ENCODE measurements around the gene VAPB.

GRCh38 chr20:58458342-58459057 lies 69.5 kb downstream of the VAPB start:
- TF ChIP-seq ZNF70 (CRISPR knock-in tag; IDR thresholded peaks at IDR 0.05) (no peak), ZFP30 (CRISPR knock-in tag; IDR thresholded peaks at IDR 0.05) (no peak), OSR1 (CRISPR knock-in tag; IDR thresholded peaks at IDR 0.05) (no peak), POU6F1 (CRISPR knock-in tag; IDR thresholded peaks at IDR 0.05; ENCODE audit: borderline replicate concordance, low read depth) (no peak), PATZ1 (CRISPR knock-in tag; IDR thresholded peaks at IDR 0.05; ENCODE audit: borderline replicate concordance) (no peak), CSDC2 (CRISPR knock-in tag; IDR thresholded peaks at IDR 0.05) (no peak), ARNTL (CRISPR knock-in tag; IDR thresholded peaks at IDR 0.05; ENCODE audit: borderline replicate concordance, low read depth) (no peak), TCF4 (CRISPR knock-in tag; IDR thresholded peaks at IDR 0.05; ENCODE audit: borderline replicate concordance) (no peak), CREB5 (CRISPR knock-in tag; IDR thresholded peaks at IDR 0.05; ENCODE audit: low read depth) (no peak), BACH2 (CRISPR knock-in tag; IDR thresholded peaks at IDR 0.05; ENCODE audit: borderline replicate concordance) (no peak)
